CD4-positive, alpha-beta T cell treated with Interleukin-21 for 1 hour (primary cell): ENCODE data around the gene CABP5.

Source experiments
- DNase-seq: peaks from one replicate; pipeline ENCODE4 v3.0.0-alpha.2; 2020

Gene CABP5

DNA sequence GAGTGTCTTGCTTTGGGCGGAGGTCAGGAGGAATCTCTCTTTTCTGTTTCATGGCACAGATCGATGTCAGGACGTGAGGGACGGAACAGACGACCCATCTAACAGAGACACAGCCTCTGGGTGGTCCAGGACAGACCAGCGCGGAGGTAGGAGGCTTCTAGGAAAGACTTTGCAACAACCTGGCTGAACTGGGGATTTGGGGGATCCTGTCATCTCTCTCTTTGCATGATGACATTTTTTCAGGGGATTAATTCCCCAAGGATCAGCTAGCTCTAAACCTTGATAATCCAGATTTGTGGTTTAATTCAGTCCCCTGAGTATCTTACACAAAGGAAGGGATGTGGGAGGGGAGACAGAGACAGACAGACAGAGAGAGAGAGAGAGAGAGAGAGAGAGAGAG is 14.4 kb downstream of the CABP5 start:
- DNase-seq = no peak

DNA sequence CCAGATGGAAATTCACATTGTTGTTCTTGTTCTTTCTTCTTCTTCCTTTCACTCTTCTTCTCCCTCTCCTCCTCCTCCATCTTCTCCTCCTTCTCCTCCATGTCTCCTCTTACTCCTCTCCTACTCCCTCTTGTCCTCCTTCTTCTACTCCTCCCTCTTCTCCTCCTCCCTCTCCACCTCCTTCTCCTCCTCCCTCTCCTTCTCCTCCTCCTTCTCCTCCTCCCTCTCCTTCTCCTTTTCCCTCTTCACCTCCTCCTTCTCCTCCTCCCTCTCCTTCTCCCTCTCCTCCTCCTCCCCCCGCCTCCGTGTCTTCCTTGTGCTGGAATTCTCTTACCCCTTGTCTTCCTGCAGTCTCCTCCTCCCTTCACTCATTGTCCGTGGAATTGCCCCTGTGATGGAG is 18.4 kb downstream of the CABP5 start:
- no peak for DNase-seq

DNA sequence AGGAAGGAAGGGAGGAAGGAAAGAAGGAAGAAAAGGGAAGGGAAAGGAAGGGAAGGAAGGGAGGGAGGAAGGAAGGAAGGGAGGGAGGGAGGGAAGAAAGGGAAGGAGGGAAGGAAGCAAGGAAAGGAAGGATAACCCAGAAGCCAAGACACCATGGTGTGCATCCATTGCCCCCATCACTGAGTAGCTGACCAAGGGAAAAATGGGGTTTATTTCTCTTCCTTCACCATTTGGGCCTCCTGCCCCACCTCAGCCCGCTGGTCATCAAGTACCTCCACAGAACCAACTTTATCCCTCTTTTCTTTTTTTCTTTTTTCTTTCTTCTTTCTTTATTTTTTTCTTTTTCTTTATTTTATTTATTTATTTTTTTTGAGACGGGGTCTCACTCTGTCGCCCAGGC is 20.4 kb downstream of the CABP5 start:
- DNase-seq = no peak

DNA sequence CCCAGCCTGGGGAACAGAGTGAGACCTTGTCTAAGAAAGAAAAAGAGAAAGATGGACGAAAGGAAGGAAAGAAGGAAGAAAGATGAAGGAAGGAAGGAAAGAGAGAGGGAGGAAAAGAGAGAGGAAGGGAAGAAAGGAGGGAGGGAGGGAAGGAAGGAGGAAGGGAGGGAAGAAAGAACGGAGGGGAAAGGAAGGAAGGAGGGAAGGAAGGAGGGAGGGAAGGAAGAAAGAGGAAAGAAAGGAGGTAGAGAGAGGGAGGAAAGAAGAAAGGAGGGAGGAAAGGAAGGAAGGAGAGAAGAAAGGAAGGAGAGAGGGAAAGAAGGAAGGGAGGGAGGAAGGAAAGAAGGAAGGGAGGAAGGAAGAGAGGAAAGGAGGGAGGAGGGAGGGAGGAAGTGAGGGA is 20.9 kb downstream of the CABP5 start:
- no peak for DNase-seq

DNA sequence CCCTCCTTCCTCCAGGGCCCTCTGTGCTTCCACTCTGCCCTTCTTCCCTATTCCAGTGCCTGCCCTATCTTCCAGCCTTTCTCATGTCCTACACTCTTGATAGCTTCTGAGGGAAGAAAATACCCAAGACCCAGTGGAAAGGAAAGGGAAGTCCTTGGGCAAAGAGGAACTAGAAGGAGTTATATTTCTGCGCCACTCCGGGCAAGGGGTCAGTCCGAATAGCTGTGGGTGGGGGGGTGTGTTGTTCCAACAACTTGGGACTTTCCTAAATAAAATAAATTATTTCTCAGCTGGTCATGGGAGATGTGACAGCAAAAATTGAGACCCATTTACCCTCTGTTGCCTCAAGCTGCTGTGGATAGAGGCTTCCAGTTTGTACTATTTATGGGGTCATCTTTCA is 23.2 kb downstream of the CABP5 start:
- DNase-seq = no peak

DNA sequence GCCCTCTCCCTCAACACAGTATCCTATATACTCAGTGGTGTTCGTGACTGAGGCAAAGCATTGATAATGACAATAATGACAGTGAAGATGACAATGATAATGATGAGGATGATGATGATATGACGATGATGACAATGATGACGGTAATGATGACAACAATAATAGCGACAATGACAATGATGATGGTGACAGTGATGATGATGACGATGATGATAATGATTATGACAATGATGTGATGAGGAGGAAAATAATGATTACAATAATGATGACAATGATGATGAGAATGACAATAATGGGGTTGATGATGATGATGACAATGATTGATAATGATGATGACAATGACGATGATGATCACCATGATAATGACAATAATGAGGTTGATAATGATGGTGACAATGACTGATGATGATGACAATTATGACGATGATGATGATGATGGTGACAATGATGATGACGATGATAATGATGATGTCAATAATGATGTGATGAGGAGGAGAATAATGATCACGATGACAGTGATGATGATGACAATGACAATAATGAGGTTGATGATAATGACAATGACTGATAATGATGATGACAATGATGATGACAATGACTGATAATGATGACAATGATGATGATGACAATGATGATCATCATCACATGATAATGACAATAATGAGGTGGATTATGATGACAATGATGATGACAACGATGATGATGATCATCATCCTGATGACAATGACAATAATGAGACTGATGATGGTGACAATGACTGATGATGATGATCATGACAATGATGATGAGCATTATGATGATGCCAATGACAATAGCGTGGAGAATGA is 32.7 kb downstream of the CABP5 start:
- no peak for DNase-seq

DNA sequence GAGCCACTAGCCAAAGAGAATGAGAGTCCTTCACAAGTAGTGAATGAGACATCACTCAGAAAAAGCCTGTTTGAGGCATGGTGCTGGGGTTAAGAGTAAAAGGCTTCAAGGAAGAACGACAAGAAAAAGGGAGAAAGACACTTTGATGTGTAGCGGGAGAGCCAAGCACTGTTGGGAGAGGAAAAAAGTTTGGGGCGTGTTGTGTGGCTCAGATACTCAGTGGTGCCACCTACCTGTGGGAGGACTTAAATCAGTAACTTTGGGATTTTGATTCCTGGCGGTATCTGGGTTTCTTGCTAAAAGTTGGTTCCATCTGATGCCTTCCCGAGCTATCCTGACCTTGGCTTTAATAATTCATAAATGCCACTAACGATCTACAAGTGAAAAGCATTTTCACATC is 37.1 kb downstream of the CABP5 start:
- no peak for DNase-seq

DNA sequence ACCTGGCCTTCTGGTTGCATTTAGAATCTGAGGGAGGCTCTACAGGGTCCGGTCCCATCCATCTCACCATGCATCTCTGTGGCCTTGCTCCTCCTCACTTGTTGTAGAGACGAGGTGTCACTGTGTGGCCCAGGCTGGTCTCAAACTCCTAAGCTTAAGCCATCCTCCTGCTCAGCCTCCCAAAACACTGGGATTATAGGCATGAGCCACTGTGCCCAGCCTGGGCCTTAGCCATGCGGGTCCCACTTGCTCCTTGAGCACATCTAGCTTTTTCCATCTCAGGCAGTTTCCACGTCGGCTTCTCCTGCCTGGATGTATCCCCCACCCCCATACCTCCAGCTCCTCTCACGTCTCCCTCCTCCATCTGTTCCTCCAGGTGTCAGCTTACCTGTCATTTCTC is 39.6 kb downstream of the CABP5 start:
- DNase-seq = no peak

DNA sequence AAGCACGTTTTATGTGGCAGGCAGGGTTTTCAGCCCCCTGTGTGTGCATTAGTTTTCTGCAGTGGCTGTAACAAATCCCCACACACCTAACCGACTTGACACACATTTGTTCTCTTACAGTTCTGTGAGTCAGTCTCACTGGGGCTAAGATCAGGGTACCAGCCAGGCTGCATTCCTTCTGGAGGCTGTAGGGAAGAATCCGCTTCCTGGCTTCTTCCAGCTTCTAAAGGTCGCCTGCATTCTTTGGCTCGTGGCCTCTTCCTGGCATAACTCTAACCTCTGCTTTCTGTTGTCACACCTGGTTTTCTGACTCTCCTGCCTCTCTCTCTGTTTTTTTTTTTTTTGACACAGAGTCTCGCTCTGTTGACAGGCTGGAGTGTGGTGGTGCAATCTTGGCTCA is 43.0 kb downstream of the CABP5 start:
- DNase-seq = no peak

DNA sequence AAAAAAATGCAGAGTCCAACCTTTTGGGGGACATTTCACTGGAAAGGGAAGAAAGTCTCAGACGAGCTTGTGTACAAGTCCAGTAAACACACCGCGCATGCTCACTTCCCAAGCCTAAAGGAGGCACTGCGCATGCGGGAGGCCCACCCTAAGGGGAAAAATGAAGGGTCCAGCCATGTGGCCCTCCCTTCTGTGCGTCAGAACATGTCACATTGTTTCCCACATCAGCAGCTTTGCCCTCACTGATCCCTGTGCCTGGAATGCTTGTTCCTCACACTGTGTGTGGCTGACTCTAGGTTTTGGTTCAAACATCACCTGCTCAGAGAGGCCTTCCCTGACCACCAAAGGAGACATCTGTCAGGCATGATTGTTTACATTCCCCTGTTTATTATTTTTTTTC is 45.1 kb downstream of the CABP5 start:
- DNase-seq = no peak

DNA sequence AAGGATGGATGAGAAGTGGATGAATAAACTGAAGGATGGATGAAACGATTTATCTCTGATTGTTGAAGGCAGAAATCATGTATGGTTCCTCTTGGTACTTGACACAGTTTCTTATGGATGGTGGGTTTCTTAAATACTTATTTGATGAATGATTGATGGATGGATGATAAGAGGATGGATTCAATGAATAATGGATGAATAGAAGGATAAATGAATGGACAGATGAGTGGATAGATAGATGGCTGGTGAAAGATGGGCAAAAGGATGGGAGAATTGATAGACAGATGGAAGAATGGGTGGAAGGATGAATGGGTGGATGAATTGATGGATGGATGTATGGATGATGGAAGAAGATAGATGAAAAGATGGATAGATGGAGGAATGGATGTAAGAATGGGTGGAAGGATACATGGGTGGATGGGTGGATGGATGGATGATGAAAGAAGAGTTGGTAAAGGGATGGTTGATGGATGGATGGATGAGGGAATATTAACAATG is 47.6 kb downstream of the CABP5 start:
- DNase-seq = no peak

DNA sequence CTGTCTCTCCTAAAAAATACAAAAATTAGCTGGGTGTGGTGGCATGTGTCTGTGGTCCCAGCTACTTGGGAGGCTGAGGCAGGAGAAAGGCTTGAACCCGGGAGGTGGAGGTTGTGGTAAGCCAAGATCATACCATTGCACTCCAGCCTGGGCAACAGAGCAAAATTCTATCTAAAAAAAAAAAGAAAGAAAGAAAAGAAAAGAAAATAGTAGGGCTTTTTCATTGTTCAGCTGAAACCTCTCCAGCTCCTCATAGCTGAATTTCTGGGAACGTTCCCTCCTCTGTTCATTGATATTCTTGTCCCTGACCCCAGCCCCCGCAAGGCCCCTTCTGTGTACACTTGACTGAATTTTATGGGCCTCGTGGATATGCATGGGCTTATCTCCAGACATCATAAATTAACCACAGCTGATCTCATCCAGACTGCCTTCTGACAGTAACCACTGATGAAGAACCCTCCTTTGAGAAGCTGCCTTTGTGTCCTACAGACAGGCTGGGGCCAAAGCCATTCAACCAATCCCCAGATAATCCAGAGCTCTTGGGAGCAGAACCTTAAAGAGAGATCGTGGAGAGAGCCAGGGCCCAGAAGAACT is 49.6 kb downstream of the CABP5 start, which contains the start of gene ELSPBP1:
Gene ELSPBP1, plus strand, starts transcription at position 424 of the 594 bp plus-strand sequence. CDS start 14,036 bp downstream, outside the sequence.
- no peak for DNase-seq

DNA sequence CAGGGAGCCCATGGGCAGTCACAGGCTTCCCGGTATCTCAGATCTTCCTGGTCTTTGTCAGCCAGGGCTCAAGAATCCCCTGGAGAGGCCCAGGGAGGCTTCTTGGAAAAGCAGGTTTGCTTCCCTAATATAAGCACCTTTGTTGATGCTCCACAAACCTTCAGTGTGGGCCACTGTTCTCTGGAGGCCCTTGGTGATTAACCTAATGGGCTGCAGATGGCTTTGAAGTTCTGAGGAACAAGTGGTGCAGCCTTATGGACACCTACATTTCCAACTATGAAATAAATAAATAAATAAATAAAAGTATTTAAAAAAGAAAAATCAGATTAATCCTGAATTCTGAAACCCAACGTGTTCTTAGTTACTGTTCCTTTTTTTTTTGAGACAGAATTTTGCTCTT is 51.8 kb downstream of the CABP5 start, which contains the start of gene BSPH1:
Gene BSPH1, minus strand, starts transcription at position 101 of the 400 bp plus-strand sequence. Its CDS starts 89 bp downstream, at position 12.
- DNase-seq = no peak

DNA sequence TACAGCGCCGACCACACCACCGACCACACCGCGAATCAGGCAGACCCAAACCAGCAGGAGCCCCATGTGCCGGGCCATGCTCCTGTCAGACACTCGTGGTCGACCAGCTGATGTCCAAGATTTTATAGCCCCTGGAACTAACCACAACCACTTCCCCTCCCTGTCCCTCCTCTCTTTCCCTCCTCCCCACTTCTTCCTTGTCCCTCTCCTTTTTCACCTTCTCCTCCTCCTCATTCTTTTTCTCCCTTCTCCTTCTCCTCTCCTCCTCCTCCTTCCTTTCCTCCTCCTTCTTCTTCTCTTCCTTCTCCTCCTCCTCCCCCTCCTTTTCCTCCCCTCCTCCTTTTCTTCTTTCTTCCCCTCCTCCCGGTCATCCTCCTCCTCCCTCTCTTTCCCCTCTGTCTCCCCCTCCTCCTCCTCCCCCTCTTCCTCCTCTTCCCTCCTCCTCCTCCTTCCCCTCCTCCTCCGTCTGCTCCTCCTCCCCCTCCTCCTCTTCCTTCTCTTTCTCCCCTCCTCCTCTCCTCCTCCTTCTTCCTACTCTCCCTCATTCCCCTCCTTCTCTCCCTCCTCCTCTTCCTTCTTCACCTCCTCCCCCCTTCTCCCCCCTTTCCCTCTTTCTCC is 52.6 kb downstream of the CABP5 start:
- no peak for DNase-seq
